SK-N-MC (cell line): ENCODE data around the gene CEP63.

ENCODE experiments used
- EZH2 ChIP-seq: fragments of 200-600 bp; sonication (generic); IDR thresholded peaks from one replicate; pipeline ENCODE4 v1.6.1; 2017; ENCODE audit warnings: antibody characterized with exemption
- FOXP2 ChIP-seq: optimal IDR thresholded peaks from 2 replicates; pipeline ENCODE3; 2011; ENCODE audit warnings: mild to moderate bottlenecking, moderate library complexity; ENCODE audit not compliant: insufficient read depth; ENCODE audit errors: extremely low read length, control extremely low read depth
- POLR2AphosphoS5 ChIP-seq: IDR thresholded peaks from 2 replicates; pipeline ENCODE4 v1.6.1; 2012; ENCODE audit warnings: mild to moderate bottlenecking, low read depth, low read length, borderline replicate concordance

DNA sequence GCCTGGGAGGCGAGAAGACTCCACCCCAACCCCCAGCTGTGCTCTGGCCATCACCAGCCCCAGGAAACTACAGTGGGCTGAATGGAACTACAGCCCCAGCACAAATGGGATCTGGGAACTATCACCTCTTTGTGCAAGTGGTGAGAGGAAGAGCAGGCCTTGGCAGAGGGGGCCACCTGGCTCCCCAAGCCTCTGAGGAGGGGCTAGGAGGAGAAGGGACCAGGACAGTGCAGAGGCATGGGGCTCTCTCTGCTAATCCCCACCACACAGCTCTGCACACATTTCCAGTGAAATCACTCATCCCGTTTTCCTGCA, 133.4 kb downstream of the CEP63 start:
- TF ChIP-seq POLR2AphosphoS5 (no peak), EZH2 (no peak), FOXP2 (no peak)
